Osteocyte (in vitro differentiated cells): ENCODE measurements around the gene PDZD8. TPM values are rescaled to one million over a fixed set of nuclear protein-coding genes. Genes with fewer than 3 reads are reported as not detected.

Source experiments
- DNase-seq: peaks from one replicate; pipeline ENCODE4 v3.0.0; 2021; ENCODE audit warnings: mixed read lengths; ENCODE audit not compliant: unreplicated experiment; ENCODE audit errors: extremely low spot score
- H3K27ac Mint-ChIP-seq: one replicate; pipeline ENCODE4 v1.8.0; 2021; ENCODE audit warnings: mild to moderate bottlenecking, mixed read lengths; ENCODE audit not compliant: unreplicated experiment
- H3K27me3 Mint-ChIP-seq: one replicate; pipeline ENCODE4 v1.8.0; 2021; ENCODE audit warnings: mixed read lengths; ENCODE audit not compliant: unreplicated experiment
- H3K36me3 Mint-ChIP-seq: one replicate; pipeline ENCODE4 v1.8.0; 2021; ENCODE audit warnings: mixed read lengths; ENCODE audit not compliant: unreplicated experiment
- H3K4me1 Mint-ChIP-seq: one replicate; pipeline ENCODE4 v1.8.0; 2021; ENCODE audit warnings: mixed read lengths; ENCODE audit not compliant: unreplicated experiment
- H3K4me3 Mint-ChIP-seq: one replicate; pipeline ENCODE4 v1.8.0; 2021; ENCODE audit warnings: mild to moderate bottlenecking, moderate library complexity, mixed read lengths; ENCODE audit not compliant: unreplicated experiment
- H3K9me3 Mint-ChIP-seq: one replicate; pipeline ENCODE4 v1.8.0; 2021; ENCODE audit warnings: mixed read lengths; ENCODE audit not compliant: unreplicated experiment
- CTCF ChIP-seq: fragments of 200-600 bp; sonication (generic); IDR thresholded peaks from 2 replicates; pipeline ENCODE4 v1.5.0; 2021; ENCODE audit warnings: antibody characterized with exemption, mild to moderate bottlenecking, moderate library complexity
- total RNA-seq: library from RNA; stranded (reverse); gene quantifications from 2 replicates; pipeline ENCODE4 v1.2.1, GENCODE V29; 2021

Gene PDZD8
- total RNA-seq, 1 donor from 2014 or later, result 32.9 TPM

- no peaks in the 10 kb centered on the region for H3K27me3 Mint-ChIP-seq
- H3K9me3 Mint-ChIP-seq, result no peaks in the 10 kb centered on the region
- no peak overlapping the region for H3K27ac Mint-ChIP-seq
- no peak for DNase-seq
- no peak for TF ChIP-seq CTCF
- H3K4me3 Mint-ChIP-seq, result no peak overlapping the region
- peaks cover 52% of the 10 kb centered on the region for H3K4me1 Mint-ChIP-seq
- peaks cover 2% of the 10 kb centered on the region for H3K36me3 Mint-ChIP-seq
Observed at GRCh38 chr10:117363028-117363427, 12.2 kb downstream of the PDZD8 start.

DNA sequence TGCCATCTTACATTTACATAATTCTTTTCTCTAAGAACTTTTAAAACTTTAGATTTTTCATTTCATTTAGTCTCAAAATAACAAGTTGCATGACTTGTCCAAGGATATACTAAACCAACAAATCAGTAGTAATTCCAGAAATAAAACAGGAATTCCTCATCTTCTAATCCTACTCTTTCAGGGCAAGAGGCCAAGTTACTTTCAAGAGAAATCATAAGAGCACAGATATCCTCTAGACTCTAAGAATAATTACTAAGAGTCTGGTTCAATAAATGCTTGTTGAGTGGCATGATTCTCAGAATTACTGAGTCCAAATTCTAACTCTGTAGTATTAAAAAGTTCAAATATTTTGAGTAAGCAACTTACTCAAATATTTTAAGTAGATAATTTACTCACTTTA lies 12.9 kb downstream of the PDZD8 start:
- H3K4me1 Mint-ChIP-seq, result peaks cover 50% of the 10 kb centered on the region
- DNase-seq, result no peak

DNA sequence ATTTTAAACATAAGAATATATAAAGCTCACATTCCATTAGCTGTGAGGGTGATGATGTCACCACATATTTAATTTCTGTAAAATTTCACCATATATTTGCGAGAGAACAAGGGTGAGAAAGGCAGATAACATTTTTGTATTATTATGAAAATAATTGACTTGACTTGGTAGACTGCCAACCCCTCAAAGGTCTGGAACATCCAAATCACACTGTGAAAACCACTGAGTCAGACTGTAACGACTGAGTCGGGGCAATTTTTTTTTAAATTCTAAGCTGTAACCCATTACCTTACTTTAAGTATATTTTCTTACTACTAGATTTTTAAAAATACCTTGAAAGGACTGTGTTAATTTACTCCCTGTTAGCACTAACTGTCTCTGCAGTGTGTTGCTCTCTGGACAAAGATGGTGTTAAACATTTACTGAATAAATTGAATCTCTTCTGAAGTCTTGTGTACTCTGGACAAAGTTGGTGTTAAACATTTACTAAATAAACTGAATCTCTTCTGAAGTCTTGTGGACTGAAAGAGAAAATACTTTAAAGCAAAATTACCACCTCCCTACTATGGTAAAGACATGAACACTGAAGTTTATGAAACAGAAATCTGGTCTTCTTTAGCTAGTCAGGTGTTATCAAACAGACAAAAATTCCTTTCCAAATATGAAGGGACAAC lies 14.1 kb downstream of the PDZD8 start:
- H3K27ac Mint-ChIP-seq, result peak overlapping the region; percentile 63
- DNase-seq, result no peak
- H3K4me3 Mint-ChIP-seq, result no peak overlapping the region
- peaks cover 2% of the 10 kb centered on the region for H3K36me3 Mint-ChIP-seq
- peaks cover 46% of the 10 kb centered on the region for H3K4me1 Mint-ChIP-seq
- no peak for TF ChIP-seq CTCF
- no peaks in the 10 kb centered on the region for H3K27me3 Mint-ChIP-seq
- H3K9me3 Mint-ChIP-seq, result no peaks in the 10 kb centered on the region

More for the DNA sequence above, 12.9 kb downstream of the PDZD8 start:
- H3K36me3 Mint-ChIP-seq, result peaks cover 2% of the 10 kb centered on the region
- H3K4me3 Mint-ChIP-seq, result no peak overlapping the region
- peak overlapping the region; percentile 58 for H3K27ac Mint-ChIP-seq
- no peaks in the 10 kb centered on the region for H3K9me3 Mint-ChIP-seq
- no peak for TF ChIP-seq CTCF
- no peaks in the 10 kb centered on the region for H3K27me3 Mint-ChIP-seq

DNA sequence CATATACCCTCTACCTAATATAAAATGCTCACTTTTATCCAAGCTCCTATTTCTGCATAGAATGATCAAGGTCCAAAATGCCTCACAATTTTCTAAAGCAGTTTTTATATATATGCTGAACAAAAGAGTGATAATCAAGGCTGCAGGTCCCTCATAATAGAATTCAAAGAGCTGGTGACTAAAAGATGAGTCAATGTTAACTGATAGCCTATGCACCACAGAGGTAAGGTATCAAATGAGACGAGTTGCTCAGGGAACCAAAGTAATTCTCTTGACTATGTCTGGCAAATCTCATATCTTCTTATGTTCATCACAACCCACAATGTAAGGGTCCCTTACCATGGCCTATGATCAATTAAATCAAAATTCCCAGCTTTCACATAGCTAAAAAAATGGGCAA lies 15.2 kb downstream of the PDZD8 start:
- Mint-ChIP-seq H3K27ac (no peak overlapping the region), H3K36me3 (peaks cover 2% of the 10 kb centered on the region), H3K27me3 (no peaks in the 10 kb centered on the region), H3K4me1 (peaks cover 43% of the 10 kb centered on the region), H3K4me3 (no peak overlapping the region), H3K9me3 (no peaks in the 10 kb centered on the region)
- TF ChIP-seq CTCF, result no peak
- no peak for DNase-seq

GRCh38 chr10:117355072-117355471 lies 20.2 kb downstream of the PDZD8 start:
- DNase-seq, result no peak
- no peaks in the 10 kb centered on the region for H3K27me3 Mint-ChIP-seq
- no peak for TF ChIP-seq CTCF
- peaks cover 2% of the 10 kb centered on the region for H3K36me3 Mint-ChIP-seq
- H3K9me3 Mint-ChIP-seq, result no peaks in the 10 kb centered on the region
- H3K4me1 Mint-ChIP-seq, result peaks cover 11% of the 10 kb centered on the region
- H3K4me3 Mint-ChIP-seq, result no peak overlapping the region
- H3K27ac Mint-ChIP-seq, result no peak overlapping the region
